ENCODE data around the gene RAB3B. TPM values are rescaled to one million over a fixed set of nuclear protein-coding genes. Genes with fewer than 3 reads are reported as not detected.
"Not testable (repeated sequence)": the region's sequence is repeated elsewhere in the genome, so short reads cannot be mapped to it uniquely, and the experiment has no call there.

RAB3B gene
- total RNA-seq, 1 donor from 2014 or later, result 0.07 TPM

- DNase-seq (ENCODE audit: low spot score), result no peak
- intact Hi-C loops (cut with micrococcal nuclease), result loop anchor here (1.0 kb wide), 1 partner anchor 105 kb away; no protein-coding TSS in a partner anchor
- H3K36me3 Mint-ChIP-seq (ENCODE audit: low read depth), result no peaks in the 10 kb centered on the region
- H3K9me3 Mint-ChIP-seq, result no peaks in the 10 kb centered on the region
- H3K27ac Mint-ChIP-seq, result no peak overlapping the region
- no peak overlapping the region for H3K4me3 Mint-ChIP-seq (ENCODE audit: low read depth)
- peaks cover 44% of the 10 kb centered on the region for H3K27me3 Mint-ChIP-seq (ENCODE audit: low read depth)
- peaks cover 5% of the 10 kb centered on the region for H3K4me1 Mint-ChIP-seq (ENCODE audit: low read depth)
Observed at GRCh38 chr1:51897699-51898031, 92.8 kb downstream of the RAB3B start.

- DNase-seq (ENCODE audit: low spot score); H3K27ac Mint-ChIP-seq; H3K4me1 Mint-ChIP-seq (ENCODE audit: low read depth); H3K9me3 Mint-ChIP-seq; H3K4me3 Mint-ChIP-seq (ENCODE audit: low read depth); intact Hi-C loops (cut with micrococcal nuclease); H3K36me3 Mint-ChIP-seq (ENCODE audit: low read depth): not testable (repeated sequence)
- peaks cover 57% of the 10 kb centered on the region for H3K27me3 Mint-ChIP-seq (ENCODE audit: low read depth)
Observed at GRCh38 chr1:51894748-51895147, 95.8 kb downstream of the RAB3B start.

GRCh38 chr1:51878616-51879336 is 111.7 kb downstream of the RAB3B start, which contains the start of gene NRDC:
TSS of gene NRDC (minus strand) at chr1:51878727. CDS start at chr1:51878615, 112 bp downstream.
- H3K27ac Mint-ChIP-seq, result no peak within 1 kb of the TSS
- peaks cover 20% of the 10 kb centered on the region for H3K36me3 Mint-ChIP-seq (ENCODE audit: low read depth)
- no peak within 1 kb of the TSS for H3K4me3 Mint-ChIP-seq (ENCODE audit: low read depth)
- DNase-seq (ENCODE audit: low spot score), result peak; percentile 99
- no peaks in the 10 kb centered on the region for H3K9me3 Mint-ChIP-seq
- intact Hi-C loops (cut with micrococcal nuclease), result loop anchor here (1.0 to 10.0 kb wide), 4 partner anchors 36 to 526 kb away; partner anchors contain the start of genes ORC1, PRPF38A and TXNDC12
- H3K4me1 Mint-ChIP-seq (ENCODE audit: low read depth), result peaks cover 32% of the 10 kb centered on the region
- peaks cover 10% of the 10 kb centered on the region for H3K27me3 Mint-ChIP-seq (ENCODE audit: low read depth)

GRCh38 chr1:51878308-51878615 is 112.2 kb downstream of the RAB3B start:
- H3K27me3 Mint-ChIP-seq (ENCODE audit: low read depth), result peaks cover 8% of the 10 kb centered on the region
- no peak overlapping the region for H3K27ac Mint-ChIP-seq
- no peaks in the 10 kb centered on the region for H3K9me3 Mint-ChIP-seq
- intact Hi-C loops (cut with micrococcal nuclease), result loop anchor here (1.0 to 10.0 kb wide), 4 partner anchors 36 to 526 kb away; partner anchors contain the start of genes ORC1, PRPF38A and TXNDC12
- H3K4me1 Mint-ChIP-seq (ENCODE audit: low read depth), result peaks cover 34% of the 10 kb centered on the region
- no peak overlapping the region for H3K4me3 Mint-ChIP-seq (ENCODE audit: low read depth)
- H3K36me3 Mint-ChIP-seq (ENCODE audit: low read depth), result peaks cover 23% of the 10 kb centered on the region
- DNase-seq (ENCODE audit: low spot score), result no peak

GRCh38 chr1:51877434-51878307 is 112.8 kb downstream of the RAB3B start:
- peaks cover 2% of the 10 kb centered on the region for H3K27me3 Mint-ChIP-seq (ENCODE audit: low read depth)
- intact Hi-C loops (cut with micrococcal nuclease), result loop anchor here (1.0 to 10.0 kb wide), 4 partner anchors 35 to 527 kb away; partner anchors contain the start of genes ORC1, PRPF38A and TXNDC12
- H3K36me3 Mint-ChIP-seq (ENCODE audit: low read depth), result peaks cover 26% of the 10 kb centered on the region
- no peak for DNase-seq (ENCODE audit: low spot score)
- H3K9me3 Mint-ChIP-seq, result no peaks in the 10 kb centered on the region
- no peak overlapping the region for H3K4me3 Mint-ChIP-seq (ENCODE audit: low read depth)
- H3K4me1 Mint-ChIP-seq (ENCODE audit: low read depth), result peaks cover 32% of the 10 kb centered on the region
- no peak overlapping the region for H3K27ac Mint-ChIP-seq

GRCh38 chr1:51875836-51876235 is 114.7 kb downstream of the RAB3B start:
- intact Hi-C loops (cut with micrococcal nuclease), result loop anchor here (5.0 to 10.0 kb wide), 2 partner anchors 34 to 331 kb away; no protein-coding TSS in a partner anchor
- Mint-ChIP-seq H3K27me3 (ENCODE audit: low read depth) (no peaks in the 10 kb centered on the region), H3K4me3 (ENCODE audit: low read depth) (peak overlapping the region; percentile 66), H3K4me1 (ENCODE audit: low read depth) (peaks cover 45% of the 10 kb centered on the region), H3K36me3 (ENCODE audit: low read depth) (peaks cover 39% of the 10 kb centered on the region), H3K9me3 (no peaks in the 10 kb centered on the region), H3K27ac (no peak overlapping the region)
- no peak for DNase-seq (ENCODE audit: low spot score)

GRCh38 chr1:51875291-51875772 is 115.2 kb downstream of the RAB3B start:
- DNase-seq (ENCODE audit: low spot score), result no peak
- H3K4me3 Mint-ChIP-seq (ENCODE audit: low read depth), result peak overlapping the region; percentile 66
- no peaks in the 10 kb centered on the region for H3K27me3 Mint-ChIP-seq (ENCODE audit: low read depth)
- peaks cover 42% of the 10 kb centered on the region for H3K36me3 Mint-ChIP-seq (ENCODE audit: low read depth)
- no peaks in the 10 kb centered on the region for H3K9me3 Mint-ChIP-seq
- intact Hi-C loops (cut with micrococcal nuclease), result loop anchor here (5.0 to 10.0 kb wide), 2 partner anchors 33 to 331 kb away; no protein-coding TSS in a partner anchor
- peaks cover 46% of the 10 kb centered on the region for H3K4me1 Mint-ChIP-seq (ENCODE audit: low read depth)
- H3K27ac Mint-ChIP-seq, result peak overlapping the region; percentile 24

- not testable (repeated sequence) for H3K4me3 Mint-ChIP-seq (ENCODE audit: low read depth); H3K9me3 Mint-ChIP-seq; H3K27me3 Mint-ChIP-seq (ENCODE audit: low read depth); H3K27ac Mint-ChIP-seq; DNase-seq (ENCODE audit: low spot score)
- Mint-ChIP-seq H3K36me3 (ENCODE audit: low read depth) (peaks cover 47% of the 10 kb centered on the region), H3K4me1 (ENCODE audit: low read depth) (peaks cover 50% of the 10 kb centered on the region)
- intact Hi-C loops (cut with micrococcal nuclease), result loop anchor here (10.0 kb wide), 1 partner anchor 328 kb away; no protein-coding TSS in a partner anchor
Observed at GRCh38 chr1:51873270-51873669, 117.2 kb downstream of the RAB3B start.

- Mint-ChIP-seq H3K27ac (peak overlapping the region; percentile 61), H3K4me3 (ENCODE audit: low read depth) (no peak overlapping the region), H3K27me3 (ENCODE audit: low read depth) (no peaks in the 10 kb centered on the region), H3K9me3 (no peaks in the 10 kb centered on the region), H3K4me1 (ENCODE audit: low read depth) (peaks cover 55% of the 10 kb centered on the region), H3K36me3 (ENCODE audit: low read depth) (peaks cover 51% of the 10 kb centered on the region)
- DNase-seq (ENCODE audit: low spot score), result no peak
- intact Hi-C loops (cut with micrococcal nuclease), result loop anchor here (10.0 kb wide), 1 partner anchor 327 kb away; no protein-coding TSS in a partner anchor
Observed at GRCh38 chr1:51871351-51871975, 119.0 kb downstream of the RAB3B start.

- DNase-seq (ENCODE audit: low spot score), result no peak
- Mint-ChIP-seq H3K27me3 (ENCODE audit: low read depth) (no peaks in the 10 kb centered on the region), H3K4me3 (ENCODE audit: low read depth) (no peak overlapping the region), H3K9me3 (no peaks in the 10 kb centered on the region), H3K36me3 (ENCODE audit: low read depth) (peaks cover 50% of the 10 kb centered on the region), H3K27ac (peak overlapping the region; percentile 24), H3K4me1 (ENCODE audit: low read depth) (peaks cover 55% of the 10 kb centered on the region)
- intact Hi-C loops (cut with micrococcal nuclease), result loop anchor here (10.0 kb wide), 1 partner anchor 326 kb away; no protein-coding TSS in a partner anchor
Observed at GRCh38 chr1:51870603-51871350, 119.7 kb downstream of the RAB3B start.

GRCh38 chr1:51867479-51868232 is 122.8 kb downstream of the RAB3B start:
- Mint-ChIP-seq H3K9me3 (no peaks in the 10 kb centered on the region), H3K36me3 (ENCODE audit: low read depth) (peaks cover 36% of the 10 kb centered on the region), H3K27ac (no peak overlapping the region), H3K4me1 (ENCODE audit: low read depth) (peaks cover 44% of the 10 kb centered on the region), H3K4me3 (ENCODE audit: low read depth) (no peak overlapping the region), H3K27me3 (ENCODE audit: low read depth) (no peaks in the 10 kb centered on the region)
- DNase-seq (ENCODE audit: low spot score), result no peak
- intact Hi-C loops (cut with micrococcal nuclease), result no loop called here
